ENCODE data around the gene MDM4. TPM values are rescaled to one million over a fixed set of nuclear protein-coding genes. Genes with fewer than 3 reads are reported as not detected.

MDM4 gene
- 5.9 and 6.3 TPM in 2 replicates for total RNA-seq

GRCh38 chr1:204516180-204516879 is at the start of gene MDM4:
Gene MDM4, plus strand, starts transcription at chr1:204516406. Its CDS starts 9,113 bp downstream, at chr1:204525519.

GRCh38 chr1:204494281-204495077 is 21.7 kb upstream of the MDM4 start, which contains the start of gene PIK3C2B:
Gene PIK3C2B, minus strand, starts transcription at chr1:204494805. Its CDS starts 25,003 bp downstream, at chr1:204469802.

Other genes starting within 250 kb of the MDM4 start
- 1.0 and 2.7 TPM in 2 replicates for gene PLEKHA6, start 156.5 kb upstream of the MDM4 start, total RNA-seq
- 28.6 and 29.3 TPM in 2 replicates for gene PPP1R15B, start 104.6 kb upstream of the MDM4 start, total RNA-seq
- gene PIK3C2B, start 21.6 kb upstream of the MDM4 start, total RNA-seq: 2.1 and 4.6 TPM in 2 replicates
- 1.2 and 2.6 TPM in 2 replicates for gene LRRN2, start 169.3 kb downstream of the MDM4 start, total RNA-seq